Prostate gland (tissue), 2 donors: ENCODE measurements around the gene ADISSP. TPM values are rescaled to one million over a fixed set of nuclear protein-coding genes. Genes with fewer than 3 reads are reported as not detected.

Experiments used
- DNase-seq: peaks from one replicate; pipeline ENCODE4 v3.0.0-alpha.2; 2019; ENCODE audit warnings: low spot score
- H3K27ac ChIP-seq, 2 donors: fragments of 200-600 bp; sonication (generic); 2 replicates each; pipeline ENCODE4 v1.5.1; 2017 to 2019
- H3K27me3 ChIP-seq: fragments of 200-600 bp; sonication (generic); replicated peaks from 2 replicates; pipeline ENCODE4 v1.5.1; 2019; ENCODE audit not compliant: insufficient read depth
- H3K36me3 ChIP-seq, 2 donors: fragments of 200-600 bp; sonication (generic); 1 replicate in 1 of 2; 2 replicates in 1 of 2; pipeline versions ENCODE4 v1.5.1 to v1.8.1; 2017 to 2019
- H3K4me1 ChIP-seq: fragments of 200-600 bp; sonication (generic); replicated peaks from 2 replicates; pipeline ENCODE4 v1.5.1; 2019
- H3K4me3 ChIP-seq, 2 donors: fragments of 200-600 bp; sonication (generic); 2 replicates each; pipeline ENCODE4 v1.5.1; 2017 to 2019
- H3K9me3 ChIP-seq: fragments of 200-600 bp; sonication (generic); 2 replicates; pipeline ENCODE4 v1.5.1; 2017
- POLR2A ChIP-seq: fragments of 450-650 bp; IDR thresholded peaks from one replicate; pipeline ENCODE4 v1.6.1; 2016; ENCODE audit warnings: antibody characterized with exemption, mild to moderate bottlenecking
- POLR2AphosphoS5 ChIP-seq: sonication (generic); formaldehyde crosslinking; IDR thresholded peaks from one replicate; pipeline ENCODE4 v1.6.1; 2017; ENCODE audit warnings: antibody characterized with exemption
- WGBS: methylation state at CpG from one replicate; pipeline ENCODE4 v1.1.5; 2018; 5-methylcytosine and 5-hydroxymethylcytosine counted together
- intact Hi-C: fragments of 100-400 bp; cut with DNase I; formaldehyde crosslinking; loops from one replicate; pipeline ENCODE4 v1.14.2; 2022
- total RNA-seq, 2 donors: library from RNA; depleted of rRNA; stranded (reverse); fragments of >200 nt; gene quantifications; one replicate each; pipeline ENCODE4 v1.1.0, GENCODE V29; 2016
- TF ChIP-seq, protein P1 (sequence below), 4 experiments: fragments of 200-600 bp in 2 of 4; fragments of 450-650 bp in 2 of 4; sonication (generic) in 2 of 4; IDR thresholded peaks; 1 replicate in 3 of 4; 2 replicates in 1 of 4; pipeline ENCODE4 v1.5.1; 2016 to 2019; ENCODE audit warnings: antibody characterized with exemption in 4 of 4, mild to moderate bottlenecking in 2 of 4, moderate library complexity in 2 of 4

The ADISSP gene
- total RNA-seq, 2 donors from 2014 or later: 11.8 to 14.6 TPM

DNA sequence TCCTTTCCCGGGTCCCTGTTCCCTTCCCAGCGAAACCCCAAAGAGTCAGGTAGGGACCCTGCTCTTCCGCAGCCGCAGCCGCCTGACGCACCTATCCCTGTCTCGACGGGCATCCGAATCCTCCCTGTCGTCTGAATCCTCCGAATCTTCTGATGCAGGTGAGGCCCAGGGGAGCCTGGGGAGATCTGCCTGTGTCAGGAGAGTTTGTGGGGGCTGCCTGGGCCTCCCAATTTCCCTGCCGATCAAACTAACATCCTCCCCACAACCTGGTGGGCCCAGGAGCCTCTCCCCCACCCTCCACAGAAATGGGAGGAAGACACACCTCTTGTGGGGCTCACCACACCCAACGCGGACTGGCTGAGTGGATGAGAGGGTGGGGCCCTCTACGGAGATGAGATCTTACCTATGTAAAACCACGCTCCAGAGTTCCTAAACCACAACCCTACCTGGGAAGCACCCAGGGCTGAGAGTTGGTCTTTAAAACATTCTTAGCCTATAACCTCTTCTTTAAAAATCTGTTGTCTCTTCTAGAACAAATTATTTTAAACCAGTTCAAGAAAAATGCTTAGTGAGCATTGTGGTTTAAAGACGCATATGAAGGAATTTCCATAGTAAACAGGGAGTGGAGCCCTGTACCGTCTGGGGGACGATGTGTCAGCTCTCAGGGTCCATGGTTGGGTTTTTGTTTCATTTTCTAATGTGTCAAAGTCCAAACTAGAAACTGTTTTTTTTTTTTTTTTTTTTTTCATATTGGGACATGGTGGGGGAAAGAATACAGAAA lies 30.2 kb upstream of the ADISSP start:
- intact Hi-C loops: no loop called here
- no peak overlapping the region for H3K4me3 ChIP-seq
- no peak overlapping the region for H3K27ac ChIP-seq
- no peak for DNase-seq
- no peaks in the 10 kb centered on the region for H3K27me3 ChIP-seq
- TF ChIP-seq, protein P1, sequence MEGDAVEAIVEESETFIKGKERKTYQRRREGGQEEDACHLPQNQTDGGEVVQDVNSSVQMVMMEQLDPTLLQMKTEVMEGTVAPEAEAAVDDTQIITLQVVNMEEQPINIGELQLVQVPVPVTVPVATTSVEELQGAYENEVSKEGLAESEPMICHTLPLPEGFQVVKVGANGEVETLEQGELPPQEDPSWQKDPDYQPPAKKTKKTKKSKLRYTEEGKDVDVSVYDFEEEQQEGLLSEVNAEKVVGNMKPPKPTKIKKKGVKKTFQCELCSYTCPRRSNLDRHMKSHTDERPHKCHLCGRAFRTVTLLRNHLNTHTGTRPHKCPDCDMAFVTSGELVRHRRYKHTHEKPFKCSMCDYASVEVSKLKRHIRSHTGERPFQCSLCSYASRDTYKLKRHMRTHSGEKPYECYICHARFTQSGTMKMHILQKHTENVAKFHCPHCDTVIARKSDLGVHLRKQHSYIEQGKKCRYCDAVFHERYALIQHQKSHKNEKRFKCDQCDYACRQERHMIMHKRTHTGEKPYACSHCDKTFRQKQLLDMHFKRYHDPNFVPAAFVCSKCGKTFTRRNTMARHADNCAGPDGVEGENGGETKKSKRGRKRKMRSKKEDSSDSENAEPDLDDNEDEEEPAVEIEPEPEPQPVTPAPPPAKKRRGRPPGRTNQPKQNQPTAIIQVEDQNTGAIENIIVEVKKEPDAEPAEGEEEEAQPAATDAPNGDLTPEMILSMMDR (IDR thresholded peaks at IDR 0.05): no peak
- TF ChIP-seq POLR2A: no peak
- TF ChIP-seq POLR2AphosphoS5: no peak
- WGBS: 74% methylated on average over 19 of the region's 19 CpGs
- no peaks in the 10 kb centered on the region for H3K36me3 ChIP-seq
- H3K4me1 ChIP-seq: no peaks in the 10 kb centered on the region
- H3K9me3 ChIP-seq: no peaks in the 10 kb centered on the region

- Histone ChIP-seq H3K27ac (no peak overlapping the region), H3K9me3 (no peaks in the 10 kb centered on the region), H3K36me3 (no peaks in the 10 kb centered on the region), H3K27me3 (no peaks in the 10 kb centered on the region), H3K4me1 (no peaks in the 10 kb centered on the region), H3K4me3 (no peak overlapping the region)
- no peak for DNase-seq
- 80% methylated on average over 5 of the region's 5 CpGs for WGBS
- TF ChIP-seq, protein P1 (IDR thresholded peaks at IDR 0.05): no peak
- TF ChIP-seq POLR2AphosphoS5: no peak
- no peak for TF ChIP-seq POLR2A
- intact Hi-C loops: no loop called here
Observed at GRCh38 chr20:3797226-3797545, 29.6 kb upstream of the ADISSP start.

- TF ChIP-seq POLR2AphosphoS5 (no peak), POLR2A (no peak)
- TF ChIP-seq, protein P1 (IDR thresholded peaks at IDR 0.05): no peak
- no peak for DNase-seq
- Histone ChIP-seq H3K36me3 (no peaks in the 10 kb centered on the region), H3K27ac (peak overlapping the region; percentile 91 to 96), H3K4me1 (no peaks in the 10 kb centered on the region), H3K9me3 (no peaks in the 10 kb centered on the region), H3K27me3 (no peaks in the 10 kb centered on the region), H3K4me3 (peak overlapping the region; percentile 57 to 66)
- 44% methylated on average over 10 of the region's 33 CpGs for WGBS
- intact Hi-C loops: no loop called here
Observed at GRCh38 chr20:3796477-3797225, 29.1 kb upstream of the ADISSP start.

DNA sequence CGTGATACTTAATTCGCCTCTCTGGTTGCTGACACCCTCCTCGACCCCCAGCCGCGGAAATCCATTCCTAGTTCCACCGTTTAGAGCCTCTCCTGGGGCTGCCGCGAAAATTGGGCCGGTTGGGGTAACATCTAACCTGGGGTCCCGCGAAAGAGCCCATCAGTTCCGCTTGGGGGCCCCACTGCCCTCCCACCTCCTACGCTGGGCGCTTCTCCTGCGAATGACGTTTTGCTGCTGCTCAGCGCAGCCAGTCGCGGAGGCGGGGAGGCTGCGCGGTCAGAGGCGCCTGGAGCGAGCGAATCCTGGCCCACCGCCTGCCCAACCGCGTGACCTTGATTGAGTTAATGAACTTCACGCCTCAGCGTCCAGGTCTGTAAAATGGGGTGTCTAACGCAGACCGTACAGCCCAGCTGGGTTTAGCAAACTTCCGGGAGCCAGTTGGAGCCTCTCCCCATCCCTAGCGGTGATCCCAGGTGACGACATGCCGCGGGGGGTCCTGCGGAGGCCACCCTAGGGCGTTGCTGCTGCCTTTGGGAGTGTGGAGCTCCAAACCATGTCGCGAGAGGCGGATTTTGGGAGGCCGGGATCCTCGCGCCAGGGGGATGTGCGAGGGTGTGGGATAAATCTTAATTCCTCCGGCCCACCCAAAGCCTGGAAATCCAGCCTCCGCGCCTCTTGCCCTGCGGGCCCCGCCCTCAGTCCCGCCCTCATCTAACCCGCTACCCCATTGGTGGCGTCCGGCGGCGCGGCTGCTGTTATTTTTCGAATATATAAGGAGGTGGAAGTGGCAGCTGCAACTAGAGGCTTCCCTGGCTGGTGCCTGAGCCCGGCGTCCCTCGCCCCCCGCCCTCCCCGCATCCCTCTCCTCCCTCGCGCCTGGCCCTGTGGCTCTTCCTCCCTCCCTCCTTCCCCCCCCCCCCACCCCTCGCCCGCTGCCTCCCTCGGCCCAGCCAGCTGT lies 28.2 kb upstream of the ADISSP start, which contains the start of gene CDC25B:
CDC25B (plus strand) TSS at position 800 of the 958 bp plus-strand sequence. CDS start 222 bp downstream, outside the sequence.
- WGBS: under 1% methylated on average over 63 of the region's 69 CpGs
- H3K4me3 ChIP-seq: peak within 1 kb of the TSS; percentile 57 to 66
- intact Hi-C loops: no loop called here

More for the DNA sequence above, 28.2 kb upstream of the ADISSP start, which contains the start of gene CDC25B:
- peak; percentile 90 for DNase-seq
- Histone ChIP-seq H3K27ac (peak within 1 kb of the TSS; percentile 91 to 96), H3K4me1 (no peaks in the 10 kb centered on the region), H3K27me3 (no peaks in the 10 kb centered on the region), H3K36me3 (no peaks in the 10 kb centered on the region), H3K9me3 (no peaks in the 10 kb centered on the region)
- TF ChIP-seq POLR2A (peak; percentile 26), POLR2AphosphoS5 (peak; percentile 62)
- TF ChIP-seq, protein P1 (IDR thresholded peaks at IDR 0.05): peak; percentile 36 to 81 (median 54)
